Common myeloid progenitor, CD34-positive (primary cell): ENCODE data around the gene EBF4.
"Not testable (repeated sequence)": the region's sequence is repeated elsewhere in the genome, so short reads cannot be mapped to it uniquely, and the experiment has no call there.

Source experiments
- CTCF ChIA-PET: fragments of 350-600 bp; sonication (Branson Sonifier 250); formaldehyde crosslinking; loops from one replicate; lab custom pipeline; 2021; ENCODE audit warnings: antibody characterized with exemption; lab: Charles Lee
- POLR2A ChIA-PET: fragments of 350-600 bp; sonication (Branson Sonifier 250); formaldehyde crosslinking; loops from one replicate; lab custom pipeline; 2021; ENCODE audit warnings: antibody characterized with exemption; lab: Charles Lee
- DNase-seq, 3 donors: peaks; one replicate each; pipeline versions ENCODE4 v3.0.0 to v3.0.0-alpha.2; 2013
- H3K27ac ChIP-seq, 2 experiments: 1 replicate in 1 of 2; 2 replicates in 1 of 2; pipeline ENCODE4 v1.7.0; 2013; ENCODE audit warnings: inconsistent platforms in 2 of 2, low read length in 2 of 2, mild to moderate bottlenecking in 2 of 2, low read depth in 1 of 2, moderate library complexity in 1 of 2; ENCODE audit not compliant: severe bottlenecking in 2 of 2, insufficient read depth in 1 of 2, poor library complexity in 1 of 2
- H3K27me3 ChIP-seq, 5 experiments: replicated peaks in 2 of 5; 1 replicate in 3 of 5; 2 replicates in 2 of 5; pipeline versions ENCODE4 v1.6.1 to v1.7.0; 2013; ENCODE audit warnings: low read length in 4 of 5, mild to moderate bottlenecking in 2 of 5, moderate library complexity in 2 of 5, inconsistent platforms in 1 of 5; ENCODE audit not compliant: insufficient read depth in 5 of 5, control insufficient read depth in 4 of 5
- H3K36me3 ChIP-seq, 4 experiments: 1 replicate in 2 of 4; 2 replicates in 2 of 4; pipeline versions ENCODE4 v1.6.1 to v1.7.0; 2013; ENCODE audit warnings: low read length in 3 of 4, control low read depth in 1 of 4, mild to moderate bottlenecking in 1 of 4; ENCODE audit not compliant: control insufficient read depth in 4 of 4, insufficient read depth in 4 of 4
- H3K4me1 ChIP-seq, 4 experiments: 1 replicate in 3 of 4; 2 replicates in 1 of 4; pipeline versions ENCODE4 v1.6.1 to v1.7.1; 2013; ENCODE audit warnings: low read length in 3 of 4, mild to moderate bottlenecking in 3 of 4, control low read depth in 1 of 4, inconsistent platforms in 1 of 4, moderate library complexity in 1 of 4; ENCODE audit not compliant: control insufficient read depth in 4 of 4, insufficient read depth in 4 of 4; ENCODE audit errors: control extremely low read depth in 1 of 4
- H3K4me3 ChIP-seq, 7 experiments: 1 replicate in 4 of 7; 2 replicates in 3 of 7; pipeline versions ENCODE4 v1.5.1 to v1.7.0; 2013; ENCODE audit warnings: mild to moderate bottlenecking in 7 of 7, low read length in 6 of 7, moderate library complexity in 6 of 7, inconsistent platforms in 2 of 7, low read depth in 2 of 7, control low read depth in 1 of 7; ENCODE audit not compliant: insufficient read depth in 4 of 7, control insufficient read depth in 1 of 7; ENCODE audit errors: extremely low read depth in 1 of 7
- H3K9me3 ChIP-seq, 5 experiments: 1 replicate in 4 of 5; 2 replicates in 1 of 5; pipeline versions ENCODE4 v1.6.1 to v1.7.1; 2013; ENCODE audit warnings: low read length in 4 of 5, mild to moderate bottlenecking in 2 of 5, inconsistent platforms in 1 of 5, low read depth in 1 of 5, moderate library complexity in 1 of 5; ENCODE audit not compliant: control insufficient read depth in 4 of 5, insufficient read depth in 2 of 5; ENCODE audit errors: control extremely low read depth in 1 of 5
- WGBS: methylation state at CpG from one replicate; pipeline ENCODE4 v1.1.5; 2013; ENCODE audit not compliant: insufficient coverage; 5-methylcytosine and 5-hydroxymethylcytosine counted together

The EBF4 gene

DNA sequence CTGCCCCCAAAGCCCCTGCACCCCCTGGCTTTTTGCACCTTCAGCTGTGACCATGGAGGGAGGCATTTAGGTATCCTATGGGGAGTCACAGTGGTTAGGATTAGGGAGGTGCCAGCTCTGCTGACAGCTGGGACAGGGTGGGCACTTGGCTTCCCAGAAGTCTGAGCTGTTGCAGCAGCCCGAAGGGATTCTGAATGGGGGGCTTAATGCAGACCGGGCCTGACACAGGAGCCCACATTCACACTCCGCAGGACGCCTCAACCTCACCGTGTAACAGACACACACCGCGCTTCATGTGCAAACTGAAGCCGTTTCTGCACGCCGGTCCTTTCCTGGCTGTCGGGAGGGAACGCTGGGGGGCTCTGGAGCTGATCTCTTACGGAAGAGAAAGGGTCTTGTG is 1.9 kb downstream of the EBF4 start:
- Histone ChIP-seq H3K27ac (no peak overlapping the region), H3K4me3 (no peak overlapping the region), H3K36me3 (no peaks in the 10 kb centered on the region), H3K9me3 (no peaks in the 10 kb centered on the region), H3K4me1 (peaks cover 0 to 26% (median 12%) of the 10 kb centered on the region in 4 experiments), H3K27me3 (peaks cover 0 to 71% (median 24%) of the 10 kb centered on the region in 5 experiments)
- WGBS = 54% methylated on average over 10 of the region's 13 CpGs
- POLR2A ChIA-PET = interaction anchor here (0.7 to 0.9 kb wide), 2 partner anchors 19 to 107 kb away, joined by 3 read pairs; no protein-coding TSS in a partner anchor
- CTCF ChIA-PET = interaction anchor here (0.9 to 4.4 kb wide), 7 partner anchors 13 to 59 kb away, joined by 3 to 24 read pairs (median 4); no protein-coding TSS in a partner anchor
- DNase-seq = no peak

DNA sequence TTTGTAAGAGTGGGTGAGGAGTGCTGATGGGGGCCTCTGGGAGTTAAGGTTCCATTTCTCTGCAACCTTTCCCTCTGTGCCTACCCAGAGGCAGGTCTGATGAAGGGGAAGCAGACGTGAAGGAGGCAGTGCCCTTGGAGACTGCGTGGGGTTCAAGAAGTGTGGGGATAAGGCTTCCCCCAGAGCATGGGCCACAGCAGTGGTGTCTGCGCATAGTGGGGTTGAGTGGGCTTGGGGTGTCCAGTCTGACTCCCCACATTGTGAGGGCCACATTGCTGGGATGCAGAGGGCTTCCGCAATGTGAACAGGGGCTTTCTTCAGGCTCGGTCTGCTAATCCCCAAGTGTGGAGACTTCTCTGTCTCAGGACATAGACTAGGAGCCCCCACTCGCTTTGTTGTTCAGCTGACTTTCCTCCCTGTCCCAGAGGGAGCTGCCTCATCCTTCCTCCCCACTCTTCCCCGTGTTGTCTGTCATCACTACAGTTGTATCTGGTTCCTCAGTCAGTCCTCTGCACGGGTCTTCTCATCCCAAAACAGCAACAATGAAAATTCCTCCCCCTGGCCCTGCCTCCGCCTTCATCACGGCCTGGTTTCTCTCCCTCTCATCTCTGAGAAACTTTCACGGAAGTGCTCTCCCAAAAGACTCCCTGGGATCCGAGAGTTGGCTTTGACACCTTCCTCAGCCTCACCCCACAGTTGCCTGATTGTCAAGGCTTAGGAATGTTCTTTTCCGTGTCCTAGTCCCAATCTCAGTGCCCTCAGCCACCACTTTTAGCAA is 2.8 kb downstream of the EBF4 start:
- ChIA-PET CTCF (interaction anchor here (1.2 to 4.4 kb wide), 4 partner anchors 14 to 47 kb away, joined by 3 to 24 read pairs (median 4); no protein-coding TSS in a partner anchor), POLR2A (interaction anchor here (0.9 kb wide), 1 partner anchor 106 kb away, joined by 3 read pairs; no protein-coding TSS in a partner anchor)
- Histone ChIP-seq H3K9me3 (no peaks in the 10 kb centered on the region), H3K27ac (no peak overlapping the region), H3K4me3 (no peak overlapping the region), H3K36me3 (no peaks in the 10 kb centered on the region), H3K27me3 (peaks cover 0 to 67% (median 24%) of the 10 kb centered on the region in 5 experiments), H3K4me1 (peaks cover 0 to 26% (median 11%) of the 10 kb centered on the region in 4 experiments)
- 89% methylated on average over 12 of the region's 13 CpGs for WGBS
- DNase-seq = no peak

DNA sequence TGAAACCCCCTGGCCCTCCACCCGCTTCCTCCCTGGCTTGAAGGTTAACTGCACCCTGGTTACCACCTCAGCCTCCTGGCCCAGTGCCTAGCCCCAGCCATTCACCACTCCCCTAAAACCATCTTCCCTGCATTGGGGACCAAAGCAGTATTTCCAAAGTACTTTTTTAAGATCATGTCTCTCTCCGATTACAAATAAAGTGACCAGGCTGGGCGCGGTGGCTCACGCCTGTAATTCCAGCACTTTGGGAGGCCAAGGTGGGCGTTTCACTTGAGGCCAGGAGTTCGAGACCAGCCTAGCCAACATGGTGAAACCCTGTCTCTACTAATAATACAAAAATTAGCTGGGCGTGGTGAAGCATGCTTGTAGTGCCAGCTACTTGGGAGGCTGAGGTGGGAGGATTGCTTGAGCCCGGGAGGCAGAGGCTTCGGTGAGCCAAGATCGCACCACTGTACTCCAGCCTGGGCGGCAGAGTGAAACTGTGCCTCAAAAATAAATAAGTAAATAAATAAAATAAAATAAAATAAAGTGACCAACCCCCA is 3.5 kb downstream of the EBF4 start:
- H3K27ac ChIP-seq, DNase-seq, H3K9me3 ChIP-seq, POLR2A ChIA-PET, H3K36me3 ChIP-seq, H3K4me3 ChIP-seq: not testable (repeated sequence)
- Histone ChIP-seq H3K4me1 (peaks cover 0 to 20% (median 8%) of the 10 kb centered on the region in 4 experiments), H3K27me3 (peaks cover 0 to 62% (median 24%) of the 10 kb centered on the region in 5 experiments)
- CTCF ChIA-PET = interaction anchor here (1.2 to 1.5 kb wide), 3 partner anchors 20 to 45 kb away, joined by 3 to 5 read pairs (median 4); no protein-coding TSS in a partner anchor
- 99% methylated on average over 9 of the region's 12 CpGs for WGBS

DNA sequence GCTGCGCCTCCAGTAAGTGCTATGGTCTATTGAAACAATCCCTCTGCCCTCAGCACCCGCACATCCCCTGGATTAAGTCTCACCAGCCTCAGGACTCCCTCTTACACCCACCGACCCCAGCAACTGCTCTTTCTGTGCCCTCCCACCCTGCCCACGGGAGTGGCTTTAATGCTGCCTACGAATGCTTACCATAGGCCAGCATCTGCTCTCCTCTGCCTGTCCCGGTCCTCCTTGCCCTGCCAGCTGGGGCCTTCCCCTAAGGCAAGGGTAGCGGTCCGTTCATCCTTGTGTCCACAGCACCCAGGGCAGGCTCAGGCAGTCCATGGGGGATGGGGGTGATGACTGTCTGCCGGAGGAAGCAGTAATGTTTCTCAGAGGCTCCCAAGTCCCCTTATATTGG is 4.1 kb downstream of the EBF4 start:
- CTCF ChIA-PET = interaction anchor here (1.3 to 1.5 kb wide), 2 partner anchors 12 to 45 kb away, joined by 4 to 5 read pairs; no protein-coding TSS in a partner anchor
- peaks cover 0 to 56% (median 20%) of the 10 kb centered on the region in 5 experiments for H3K27me3 ChIP-seq
- no peak for DNase-seq

DNA sequence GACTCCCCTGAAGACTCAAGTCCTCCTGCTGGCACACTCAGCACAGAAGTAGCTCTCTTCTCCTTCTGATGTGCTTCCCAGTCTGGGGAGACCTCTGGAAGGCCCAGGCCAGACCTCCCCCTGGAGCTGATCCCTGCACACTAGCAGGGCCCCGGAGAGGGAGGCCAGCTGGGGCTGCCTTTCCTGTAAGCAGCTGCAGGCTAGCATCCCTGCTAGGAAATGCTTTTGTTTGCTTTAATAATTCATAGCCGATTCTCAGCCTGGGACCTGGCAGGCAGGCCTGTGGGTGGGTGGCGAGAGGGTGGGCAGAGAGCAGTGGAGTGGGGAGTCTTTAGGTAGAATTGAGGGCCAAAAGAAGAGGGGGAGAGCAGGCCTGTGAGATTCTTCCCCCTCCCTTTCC is 5.2 kb downstream of the EBF4 start:
- ChIA-PET POLR2A (no interaction called here), CTCF (interaction anchor here (1.0 to 3.4 kb wide), 4 partner anchors 9 to 55 kb away, joined by 3 to 17 read pairs (median 4); no protein-coding TSS in a partner anchor)
- WGBS = 40% methylated on average over 1 of the region's 3 CpGs
- peaks cover 0 to 50% (median 20%) of the 10 kb centered on the region in 5 experiments for H3K27me3 ChIP-seq
- no peaks in the 10 kb centered on the region for H3K9me3 ChIP-seq
- no peaks in the 10 kb centered on the region for H3K36me3 ChIP-seq
- DNase-seq = no peak
- peaks cover 0 to 10% (median 6%) of the 10 kb centered on the region in 4 experiments for H3K4me1 ChIP-seq
- H3K4me3 ChIP-seq = no peak overlapping the region
- no peak overlapping the region for H3K27ac ChIP-seq

More for the DNA sequence above, 4.1 kb downstream of the EBF4 start:
- H3K4me1 ChIP-seq = peaks cover 0 to 18% (median 8%) of the 10 kb centered on the region in 4 experiments
- no peak overlapping the region for H3K27ac ChIP-seq
- 95% methylated on average over 6 of the region's 9 CpGs for WGBS
- H3K4me3 ChIP-seq = no peak overlapping the region
- no peaks in the 10 kb centered on the region for H3K9me3 ChIP-seq
- POLR2A ChIA-PET = no interaction called here
- no peaks in the 10 kb centered on the region for H3K36me3 ChIP-seq

DNA sequence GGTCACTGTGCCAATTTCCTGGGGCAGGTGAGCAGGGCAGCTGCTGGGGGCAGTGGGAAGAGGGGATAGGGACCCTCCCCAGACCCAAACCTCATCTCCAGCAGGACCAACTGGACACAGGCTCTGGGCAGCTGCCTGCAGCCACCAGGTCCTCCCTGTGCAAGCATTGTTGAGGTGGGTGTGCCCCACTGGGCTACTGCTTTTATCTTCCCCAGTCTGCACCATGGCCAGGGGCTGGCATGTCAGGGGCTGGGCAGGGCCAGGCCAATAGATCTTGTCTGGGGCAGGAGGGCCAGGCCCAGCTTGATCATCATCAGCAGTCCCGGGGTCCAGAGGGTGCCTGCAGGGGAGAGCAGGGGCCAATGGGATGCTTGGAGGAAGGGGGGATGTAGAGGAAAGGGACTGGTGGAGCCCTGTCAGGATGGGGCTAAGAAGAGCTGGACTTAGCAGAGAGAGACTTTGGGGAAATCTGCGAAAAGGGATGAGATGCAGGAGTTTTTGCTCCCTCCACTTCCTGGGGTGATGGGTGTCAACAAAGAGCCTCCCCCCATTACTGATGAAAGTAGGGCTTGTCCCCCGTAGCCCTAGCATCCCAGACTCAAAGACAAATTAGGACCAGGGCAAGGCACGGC is 5.7 kb downstream of the EBF4 start:
- Histone ChIP-seq H3K9me3 (no peaks in the 10 kb centered on the region), H3K27ac (no peak overlapping the region), H3K36me3 (no peaks in the 10 kb centered on the region), H3K27me3 (peaks cover 0 to 48% (median 20%) of the 10 kb centered on the region in 5 experiments), H3K4me3 (no peak overlapping the region), H3K4me1 (peaks cover 0 to 10% (median 6%) of the 10 kb centered on the region in 4 experiments)
- DNase-seq = no peak
- WGBS = 94% methylated on average over 4 of the region's 4 CpGs
- ChIA-PET CTCF (interaction anchor here (0.9 to 3.4 kb wide), 4 partner anchors 9 to 55 kb away, joined by 3 to 17 read pairs (median 4); no protein-coding TSS in a partner anchor), POLR2A (no interaction called here)
